ENCODE data around the gene ATOH8.
"Not testable (repeated sequence)": the region's sequence is repeated elsewhere in the genome, so short reads cannot be mapped to it uniquely, and the experiment has no call there.

ATOH8 gene

GRCh38 chr2:85804583-85804982 lies 50.8 kb downstream of the ATOH8 start:
- no peak for DNase-seq

- DNase-seq, result no peak
Observed at GRCh38 chr2:85806358-85807118, 52.7 kb downstream of the ATOH8 start.

- no peak for DNase-seq
Observed at GRCh38 chr2:85807756-85808155, 54.0 kb downstream of the ATOH8 start.

DNA sequence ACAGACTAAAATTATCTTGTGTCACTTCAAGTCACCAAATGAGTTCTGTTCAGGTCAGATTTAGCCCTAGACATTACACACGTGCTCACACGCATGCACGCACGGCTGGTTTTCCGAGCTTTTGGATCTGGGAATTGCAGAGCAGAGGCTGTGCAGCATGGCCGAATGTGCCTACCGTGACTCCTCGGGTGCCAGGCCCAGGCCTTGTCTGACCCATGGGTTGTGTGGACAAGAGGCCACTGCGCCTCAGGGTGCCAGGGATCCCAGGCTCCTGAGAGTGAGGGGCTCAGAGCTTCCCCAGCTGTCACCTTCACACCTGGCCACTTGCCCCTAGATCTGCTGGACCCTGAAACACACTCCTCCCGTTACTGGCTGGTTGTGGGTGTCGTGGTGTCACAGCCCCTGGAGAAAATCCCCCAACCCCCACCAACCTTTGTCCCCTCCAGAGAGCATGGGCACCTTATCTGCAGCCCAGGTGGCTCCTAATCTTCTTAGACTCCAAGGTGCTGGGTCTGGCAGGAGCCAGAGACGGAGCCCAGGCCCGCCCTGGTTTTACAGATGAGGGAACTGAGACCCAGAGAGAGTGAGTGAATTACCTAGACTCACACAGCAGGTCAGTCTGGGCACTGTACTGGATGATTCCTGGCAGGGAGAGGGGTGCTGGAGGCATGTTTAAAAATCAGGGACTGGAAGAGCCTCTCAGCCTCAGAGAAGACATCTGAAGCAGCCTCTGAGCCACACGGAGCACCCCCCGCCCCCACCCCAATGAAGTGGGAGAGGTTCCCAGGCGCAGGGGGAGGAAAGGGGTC lies 56.8 kb downstream of the ATOH8 start:
- DNase-seq, result no peak

- no peak for DNase-seq
Observed at GRCh38 chr2:85811180-85812093, 57.6 kb downstream of the ATOH8 start.

DNA sequence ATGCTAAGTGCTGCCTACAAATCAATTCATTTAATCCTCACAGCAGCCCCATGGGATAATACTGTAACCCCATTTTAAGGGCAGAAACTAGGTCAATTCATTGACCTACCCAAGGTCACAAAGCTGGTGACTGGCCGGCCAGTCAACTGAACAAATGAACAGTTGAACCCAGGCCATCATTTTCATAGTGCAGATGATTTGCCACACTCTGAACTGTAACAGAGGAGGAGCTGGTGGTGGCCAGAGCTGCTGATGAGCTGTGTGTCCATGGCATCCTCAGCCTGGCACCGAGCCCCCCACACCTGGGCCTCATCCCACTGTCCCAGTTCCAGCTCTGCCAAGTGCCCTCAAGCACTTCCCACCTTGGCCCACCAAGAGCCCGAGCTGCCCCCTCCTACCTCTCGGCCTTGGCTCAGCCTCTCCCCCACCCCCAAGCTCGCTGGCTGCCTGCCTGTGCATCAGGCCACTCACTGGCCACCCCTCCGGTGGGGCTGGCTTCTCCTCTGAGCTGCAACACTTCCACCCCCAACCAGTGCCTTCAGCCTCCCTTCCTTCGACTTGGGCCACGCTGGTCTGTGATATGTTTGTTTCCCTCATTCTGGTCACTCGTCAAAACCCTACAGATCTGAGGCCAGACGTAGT lies 58.4 kb downstream of the ATOH8 start:
- DNase-seq, result no peak

DNA sequence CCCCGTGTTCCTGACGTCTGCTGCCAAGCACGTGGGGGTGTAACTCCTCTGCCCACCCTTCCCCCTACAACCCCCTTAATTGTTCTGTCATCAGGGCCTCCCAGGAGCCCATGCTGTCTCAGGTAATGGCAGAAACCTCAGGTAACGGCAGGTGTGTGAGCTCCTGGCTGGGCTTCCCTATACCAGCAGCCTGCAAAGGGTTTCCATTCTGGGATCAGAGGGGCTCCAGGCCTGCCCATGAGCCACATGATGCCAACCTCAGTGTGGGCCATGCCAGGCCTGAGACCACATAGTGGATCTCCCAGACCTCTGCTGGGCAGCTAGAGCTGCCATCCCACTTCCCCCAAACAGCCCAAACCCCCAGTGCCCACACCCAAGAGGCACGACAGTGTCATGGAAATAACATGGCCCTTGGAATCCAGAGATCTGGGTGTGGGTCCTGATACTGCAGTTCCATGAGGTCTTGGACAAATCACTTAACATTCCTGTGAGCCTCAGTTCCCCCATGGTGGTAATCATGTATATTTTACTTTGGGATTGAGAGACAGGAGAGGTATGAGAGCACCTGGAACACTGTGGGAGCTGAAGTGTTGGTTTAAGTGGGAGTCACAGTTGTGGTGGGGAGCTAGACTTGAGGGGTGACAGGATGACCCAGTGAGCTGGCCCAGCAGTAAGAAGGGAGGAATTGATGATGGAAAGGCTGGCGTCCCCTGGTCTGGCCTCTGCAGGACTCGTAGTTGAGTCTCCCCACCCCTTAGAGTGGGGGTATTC lies 59.6 kb downstream of the ATOH8 start:
- no peak for DNase-seq

GRCh38 chr2:85813982-85814801 lies 60.4 kb downstream of the ATOH8 start:
- peak; percentile 81 for DNase-seq

DNA sequence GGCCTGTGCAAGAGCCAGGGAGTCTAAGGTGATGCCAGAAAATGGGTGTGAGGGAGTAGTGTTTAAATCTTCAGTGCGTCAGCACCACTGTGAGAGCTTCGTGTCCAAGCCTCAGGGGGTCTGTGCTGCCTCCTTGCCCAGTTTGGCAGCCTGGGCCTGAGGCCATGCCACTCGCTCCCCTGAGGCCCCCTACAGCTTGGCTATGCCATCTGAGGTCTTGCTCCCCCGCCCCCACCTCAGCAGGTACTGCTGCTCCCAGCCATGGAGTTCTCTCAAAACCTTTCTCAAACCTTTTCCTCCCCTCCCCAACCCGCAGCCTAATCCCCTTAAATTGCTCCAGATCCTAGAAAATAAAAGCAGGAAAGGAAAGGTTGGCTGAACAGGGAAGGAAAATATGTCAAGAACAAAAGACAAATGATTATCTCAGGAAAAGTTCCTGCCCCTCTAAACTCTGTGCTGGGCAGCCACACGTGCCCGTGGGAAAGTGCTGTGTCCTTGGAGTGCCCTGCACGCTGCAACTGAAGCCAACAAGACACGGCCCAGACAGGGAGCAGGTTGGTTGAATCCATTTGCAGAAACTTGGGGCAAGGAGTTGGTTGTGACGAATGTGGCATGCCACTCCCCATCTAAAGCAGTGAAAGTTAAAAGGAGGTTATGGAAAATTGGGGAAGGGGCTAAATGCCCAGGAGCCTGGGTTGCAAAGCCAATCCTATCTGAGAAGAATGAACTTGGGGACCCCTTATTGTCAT lies 61.2 kb downstream of the ATOH8 start:
- no peak for DNase-seq

DNA sequence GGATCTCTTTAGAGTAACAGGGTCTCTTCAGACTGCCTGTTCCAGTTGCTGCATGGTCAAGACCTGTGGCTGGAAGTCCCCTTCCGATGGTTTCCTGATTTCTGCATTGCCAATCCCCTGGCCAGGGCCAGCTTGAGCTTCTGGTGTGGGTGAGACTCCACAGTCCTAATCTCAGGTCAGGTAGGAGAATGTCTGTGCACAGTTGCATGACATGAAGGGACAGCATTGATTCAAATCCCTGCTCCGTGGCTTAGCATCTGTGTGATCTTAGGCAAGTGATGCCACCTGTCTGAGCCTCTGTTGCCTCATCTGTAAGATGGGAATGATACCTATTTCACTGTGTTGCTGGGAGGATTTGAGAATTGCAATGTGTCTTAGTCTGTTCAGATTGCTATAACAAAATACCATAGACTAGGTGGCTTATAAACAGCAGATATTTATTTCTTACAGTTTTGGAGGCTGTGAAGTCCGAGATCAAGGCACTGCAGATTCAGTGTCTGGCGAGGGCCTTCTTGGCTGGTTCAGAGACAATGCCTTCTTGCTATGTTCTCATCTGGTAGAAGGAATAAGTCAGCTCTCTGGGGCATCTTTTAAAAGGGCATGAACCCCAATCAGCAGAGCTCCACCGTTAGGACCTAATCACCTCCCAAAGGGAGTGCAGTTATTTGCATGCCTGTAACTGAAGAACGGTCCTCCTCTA lies 66.2 kb downstream of the ATOH8 start:
- no peak for DNase-seq

GRCh38 chr2:85822766-85823165 lies 69.0 kb downstream of the ATOH8 start:
- DNase-seq, result no peak

DNA sequence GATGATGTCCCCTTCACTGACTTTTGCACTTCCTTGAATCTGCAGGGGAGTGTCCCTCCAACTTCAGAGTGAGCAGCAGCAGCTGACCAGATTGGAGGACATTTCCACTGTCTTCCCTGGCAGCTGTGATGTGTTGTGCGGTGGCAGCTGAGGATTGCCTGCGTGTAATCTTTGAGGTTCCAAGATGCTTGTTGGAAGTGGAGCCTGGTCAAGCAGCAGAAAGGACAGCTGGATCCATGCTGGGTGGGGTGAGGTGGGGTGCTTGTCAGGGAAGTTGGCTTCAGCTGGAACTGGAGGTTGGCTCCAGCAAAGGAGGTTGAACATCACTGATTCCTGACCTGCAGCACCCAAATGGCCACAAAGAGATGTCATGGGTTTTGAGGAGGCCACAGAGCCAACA lies 70.2 kb downstream of the ATOH8 start:
- no peak for DNase-seq

DNA sequence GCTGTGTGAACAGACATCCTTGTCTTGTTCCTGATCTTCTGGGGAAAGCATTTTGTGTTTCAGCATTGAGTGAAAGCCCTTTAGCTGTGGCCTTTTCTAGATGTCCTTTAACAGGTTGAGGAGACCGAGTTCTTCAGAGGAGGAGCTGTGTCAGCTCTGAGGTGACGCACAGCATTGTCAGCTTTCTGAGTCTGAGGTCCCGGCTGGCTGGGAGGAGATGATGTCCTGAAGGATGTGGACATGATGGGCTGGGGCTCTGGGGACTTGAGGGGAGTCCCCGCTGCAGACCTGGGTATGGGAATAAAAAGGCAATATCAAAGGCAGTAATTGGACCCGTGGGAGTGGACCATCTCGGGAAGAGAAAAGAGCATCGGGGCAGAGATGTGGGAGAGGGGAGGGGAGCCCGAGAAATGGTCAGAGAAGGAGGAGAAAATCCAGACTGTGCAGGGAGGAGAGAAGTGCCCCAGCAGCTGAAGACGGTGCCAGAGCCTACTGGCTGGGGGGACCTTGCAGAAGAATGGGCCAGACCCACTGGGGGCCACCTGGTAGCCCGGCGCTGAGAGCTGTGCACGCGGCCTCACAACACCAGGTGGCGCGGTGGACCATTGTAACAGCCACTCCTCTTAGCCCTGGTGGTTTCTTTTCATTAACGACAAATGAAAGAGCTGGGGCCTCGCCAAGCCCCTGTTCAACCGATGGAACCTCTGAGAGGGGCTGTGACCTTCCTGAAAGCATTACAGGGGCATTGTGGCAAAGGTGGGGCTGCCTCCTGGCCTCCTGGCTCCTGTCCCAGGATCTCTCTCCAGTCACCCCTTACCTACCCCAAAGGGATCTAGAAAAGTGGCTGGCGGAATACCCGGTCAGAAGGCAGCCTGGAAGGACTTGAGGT lies 73.4 kb downstream of the ATOH8 start:
- peak; percentile 85 for DNase-seq

DNA sequence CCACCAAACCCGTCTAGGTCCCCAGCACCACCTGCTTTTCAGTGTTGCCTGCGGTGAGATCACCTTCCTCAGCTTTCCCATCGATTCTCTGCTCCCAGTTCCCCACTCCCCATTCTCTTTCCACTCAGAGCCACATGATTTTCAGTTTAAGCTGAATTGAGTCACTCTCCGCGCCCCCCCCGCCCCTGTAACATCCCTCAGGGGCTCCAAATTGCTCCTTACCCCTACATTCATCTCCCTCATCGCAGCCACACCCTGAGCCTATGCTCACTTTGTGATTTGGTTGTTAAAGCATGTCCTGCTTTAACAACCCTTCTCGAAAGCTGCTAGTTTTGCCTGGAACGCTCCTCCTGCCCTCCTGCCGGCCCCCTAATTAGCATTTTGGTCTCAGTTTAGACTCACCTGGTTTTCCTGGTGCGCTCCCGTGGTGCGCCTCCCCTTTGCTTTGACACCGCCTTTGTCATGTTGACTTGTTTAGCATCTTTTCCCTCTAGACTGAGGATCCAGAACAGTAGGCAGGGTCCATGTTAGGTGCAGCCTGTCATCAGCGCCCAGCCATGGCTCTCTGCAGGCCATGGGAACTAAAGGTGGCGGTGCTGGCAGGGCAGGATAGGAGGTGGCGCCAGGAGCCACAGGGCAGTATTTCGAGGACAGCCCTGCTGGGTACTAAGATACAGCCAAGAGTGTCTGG lies 74.2 kb downstream of the ATOH8 start:
- no peak for DNase-seq

- no peak for DNase-seq
Observed at GRCh38 chr2:85828725-85829124, 74.9 kb downstream of the ATOH8 start.

DNA sequence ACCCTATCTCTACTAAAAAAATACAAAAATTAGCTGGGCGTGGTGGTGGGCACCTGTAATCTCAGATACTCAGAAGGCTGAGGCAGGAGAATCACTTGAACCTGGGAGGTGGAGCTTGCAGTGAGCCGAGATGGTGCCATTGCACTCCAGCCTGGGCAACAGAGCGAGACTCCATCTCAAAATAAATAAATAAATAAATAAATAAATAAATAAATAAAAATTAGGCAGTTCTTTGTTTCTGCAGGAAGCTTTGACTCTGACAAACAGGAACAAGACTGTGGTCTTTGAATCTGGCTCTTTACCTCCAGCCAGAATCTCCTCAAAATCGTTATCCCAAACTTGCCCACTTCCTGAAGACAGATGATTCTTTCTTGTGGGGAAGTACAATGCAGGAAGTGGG lies 75.6 kb downstream of the ATOH8 start:
- not testable (repeated sequence) for DNase-seq

DNA sequence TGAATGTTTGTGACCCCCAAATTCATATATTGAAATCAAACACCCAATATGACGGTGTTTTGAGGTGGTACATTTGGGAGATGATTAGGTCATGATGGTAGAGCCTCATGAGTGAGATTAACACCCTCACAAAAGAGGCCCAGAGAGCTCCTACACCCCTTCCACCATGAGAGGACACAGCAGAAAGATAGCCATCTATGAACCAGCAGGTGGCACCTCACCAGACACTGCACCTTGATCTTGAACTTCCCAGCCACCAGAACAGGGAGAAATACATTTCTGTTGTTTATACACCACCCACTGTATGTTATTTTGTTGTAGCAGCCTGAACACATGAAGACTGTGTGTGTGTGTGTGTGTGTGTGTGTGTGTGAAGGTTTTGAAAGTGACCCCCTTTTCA lies 76.9 kb downstream of the ATOH8 start:
- no peak for DNase-seq

- no peak for DNase-seq
Observed at GRCh38 chr2:85831735-85832134, 77.9 kb downstream of the ATOH8 start.
